HepG2 (cell line): ENCODE data around the gene COMMD3. TPM values are rescaled to one million over a fixed set of nuclear protein-coding genes. Genes with fewer than 3 reads are reported as not detected.

Experiments
- ATF5 ChIP-seq: sonication (generic); formaldehyde crosslinking; IDR thresholded peaks from 2 replicates; pipeline ENCODE4 v1.4.0; 2020; ENCODE audit warnings: mild to moderate bottlenecking, low read depth, missing genetic modification reagents
- CHD4 ChIP-seq: fragments of 200-600 bp; sonication (generic); IDR thresholded peaks from 2 replicates; pipeline ENCODE4 v1.7.0; 2017; ENCODE audit warnings: mild to moderate bottlenecking, low read length, borderline replicate concordance
- CREB3 ChIP-seq: sonication (generic); formaldehyde crosslinking; IDR thresholded peaks from 2 replicates; pipeline ENCODE4 v1.5.0; 2020; ENCODE audit warnings: missing genetic modification reagents
- HDAC6 ChIP-seq: fragments of 200-600 bp; sonication (generic); IDR thresholded peaks from 2 replicates; pipeline ENCODE4 v1.7.0; 2017; ENCODE audit warnings: mild to moderate bottlenecking, antibody characterized with exemption, low read length, low read depth
- KAT7 ChIP-seq: IDR thresholded peaks from 2 replicates; pipeline ENCODE4 v1.6.1; 2018; ENCODE audit warnings: borderline replicate concordance, missing compliant biosample characterization
- LCORL ChIP-seq, 2 experiments: fragments of 450-650 bp in 1 of 2; sonication (generic) in 1 of 2; formaldehyde crosslinking in 1 of 2; IDR thresholded peaks; 2 replicates each; pipeline versions ENCODE4 v1.5.0 to v1.6.1; 2017 to 2020; ENCODE audit warnings: antibody characterized with exemption in 1 of 2, missing genetic modification reagents in 1 of 2
- MBD4 ChIP-seq: IDR thresholded peaks from 2 replicates; pipeline ENCODE4 v1.6.1; 2012; ENCODE audit warnings: low read length, inconsistent platforms, borderline replicate concordance
- NFE2L1 ChIP-seq: sonication (generic); formaldehyde crosslinking; IDR thresholded peaks from 2 replicates; pipeline ENCODE4 v1.4.0; 2020; ENCODE audit warnings: missing genetic modification reagents, mild to moderate bottlenecking, borderline replicate concordance
- NR2F6 ChIP-seq, 2 experiments: IDR thresholded peaks; 2 replicates each; pipeline ENCODE4 v1.6.1; 2016; ENCODE audit warnings: antibody characterized with exemption in 1 of 2, mild to moderate bottlenecking in 1 of 2
- PHF21A ChIP-seq: sonication (generic); formaldehyde crosslinking; IDR thresholded peaks from 2 replicates; pipeline ENCODE4 v1.5.0; 2020; ENCODE audit warnings: mild to moderate bottlenecking, missing genetic modification reagents
- PRDM15 ChIP-seq: sonication (generic); formaldehyde crosslinking; IDR thresholded peaks from 2 replicates; pipeline ENCODE4 v1.4.0; 2020; ENCODE audit warnings: missing genetic modification reagents
- SAP130 ChIP-seq: IDR thresholded peaks from 2 replicates; pipeline ENCODE4 v1.6.1; 2016; ENCODE audit warnings: low read depth
- SCMH1 ChIP-seq: sonication (generic); formaldehyde crosslinking; IDR thresholded peaks from 2 replicates; pipeline ENCODE4 v1.9.0; 2021; ENCODE audit warnings: missing genetic modification reagents, mild to moderate bottlenecking, borderline replicate concordance
- SIN3A ChIP-seq: IDR thresholded peaks from 2 replicates; pipeline ENCODE4 v1.6.1; 2011; ENCODE audit warnings: low read depth, mild to moderate bottlenecking, control low read depth, low read length, borderline replicate concordance
- SOX13 ChIP-seq, 3 experiments: fragments of 450-650 bp in 1 of 3; sonication (generic) in 1 of 3; formaldehyde crosslinking in 1 of 3; IDR thresholded peaks in 2 of 3; conservative IDR thresholded peaks in 1 of 3; 2 replicates each; pipeline versions ENCODE4 v1.5.0 to v1.6.1; 2016 to 2020; ENCODE audit warnings: antibody characterized with exemption in 1 of 3, mild to moderate bottlenecking in 1 of 3, missing compliant biosample characterization in 1 of 3, missing genetic modification reagents in 1 of 3, moderate library complexity in 1 of 3
- TCF12 ChIP-seq, 2 experiments: fragments of 450-650 bp in 1 of 2; sonication (generic) in 1 of 2; formaldehyde crosslinking in 1 of 2; IDR thresholded peaks; 2 replicates each; pipeline versions ENCODE4 v1.6.1 to v1.8.0; 2017 to 2022; ENCODE audit warnings: antibody characterized with exemption in 1 of 2, mild to moderate bottlenecking in 1 of 2, missing genetic modification reagents in 1 of 2, moderate library complexity in 1 of 2
- ZFX ChIP-seq: sonication (generic); formaldehyde crosslinking; IDR thresholded peaks from 2 replicates; pipeline ENCODE4 v1.4.0; 2020; ENCODE audit warnings: mild to moderate bottlenecking, low read depth, missing genetic modification reagents, moderate library complexity
- ZNF124 ChIP-seq: sonication (generic); formaldehyde crosslinking; IDR thresholded peaks from 2 replicates; pipeline ENCODE4 v1.4.0; 2020; ENCODE audit warnings: missing genetic modification reagents
- ZNF33A ChIP-seq: sonication (generic); formaldehyde crosslinking; IDR thresholded peaks from 2 replicates; pipeline ENCODE4 v1.5.1; 2020; ENCODE audit warnings: missing genetic modification reagents, mild to moderate bottlenecking, moderate library complexity, borderline replicate concordance
- ZNF572 ChIP-seq: sonication (generic); formaldehyde crosslinking; IDR thresholded peaks from 2 replicates; pipeline ENCODE4 v1.5.1; 2020; ENCODE audit warnings: mild to moderate bottlenecking, missing genetic modification reagents
- ZNF619 ChIP-seq: sonication (generic); formaldehyde crosslinking; IDR thresholded peaks from 2 replicates; pipeline ENCODE4 v1.4.0; 2020; ENCODE audit warnings: mild to moderate bottlenecking, missing genetic modification reagents
- ZNF670 ChIP-seq: sonication (generic); formaldehyde crosslinking; IDR thresholded peaks from 2 replicates; pipeline ENCODE4 v1.8.0; 2022; ENCODE audit warnings: mild to moderate bottlenecking, missing genetic modification reagents, borderline replicate concordance
- ZNF883 ChIP-seq: sonication (generic); formaldehyde crosslinking; IDR thresholded peaks from 2 replicates; pipeline ENCODE4 v1.5.1; 2020; ENCODE audit warnings: mild to moderate bottlenecking, missing genetic modification reagents; ENCODE audit errors: not compliant biosample characterization
- polyA plus RNA-seq, 8 experiments: library from polyadenylated mRNA; depleted of rRNA in 3 of 8; stranded (reverse) in 7 of 8; unstranded in 1 of 8; fragments of >200 nt; fragmentation: Illumina TruSeq in 4 of 8; extraction: Trizol in 4 of 8; gene quantifications; 2 replicates each; pipeline versions ENCODE4 v1.2.1 to v1.2.3, GENCODE V29; 2011 to 2016; ENCODE audit warnings: low read depth in 4 of 8, missing spikeins in 1 of 8, mixed read lengths in 1 of 8; ENCODE audit not compliant: insufficient read depth in 1 of 8
- total RNA-seq, 5 experiments: library from RNA; depleted of rRNA; stranded (reverse); fragments of >200 nt; fragmentation: Illumina TruSeq; extraction: Trizol; gene quantifications; 2 replicates each; pipeline ENCODE4 v1.2.3, GENCODE V29; 2016; ENCODE audit warnings: low read depth in 1 of 5

COMMD3 gene
- total and polyA plus RNA-seq, 2 of the 13 experiments (the other 11 are each of a cell fraction or from before 2014, with no cell fraction given) = 38.7 to 54.4 TPM

- TF ChIP-seq NR2F6 (IDR thresholded peaks at IDR 0.05) (no peak; the same call in 1 of the 2 replicates), NR2F6 (CRISPR knock-in tag; IDR thresholded peaks at IDR 0.05) (peak; percentile 81), ZNF572 (CRISPR knock-in tag) (no peak), ZNF670 (CRISPR knock-in tag) (peak; percentile 93), ZNF33A (no peak), PHF21A (CRISPR knock-in tag) (peak; percentile 59; the same call in 1 of the 2 replicates), CHD4 (no peak), MBD4 (no peak), NFE2L1 (CRISPR knock-in tag) (no peak), SOX13 (IDR thresholded peaks at IDR 0.05) (no peak; the same call in 1 of the 2 replicates), SOX13 (CRISPR knock-in tag; conservative IDR thresholded peaks at IDR 0.05 in 1 of 2, IDR thresholded peaks at IDR 0.05 in 1 of 2) (peak in 1 of 2 experiments; percentile 9; a peak in 1 of 4 replicates), HDAC6 (no peak), CREB3 (CRISPR knock-in tag) (no peak), SCMH1 (CRISPR knock-in tag) (no peak), ATF5 (CRISPR knock-in tag) (0 out of 2 replicates have a peak, but pooled peaks have one; percentile 38), ZNF124 (CRISPR knock-in tag) (peak; percentile 62; the same call in 1 of the 2 replicates), SIN3A (peak; percentile 19; the same call in 1 of the 2 replicates), ZNF883 (peak; percentile 77), SAP130 (peak; percentile 74), ZFX (peak; percentile 84), PRDM15 (peak; percentile 86), TCF12 (IDR thresholded peaks at IDR 0.05) (no peak), TCF12 (CRISPR knock-in tag; IDR thresholded peaks at IDR 0.05) (peak; percentile 41; the same call in 1 of the 2 replicates), LCORL (IDR thresholded peaks at IDR 0.05) (no peak), LCORL (CRISPR knock-in tag; IDR thresholded peaks at IDR 0.05) (peak; percentile 57), KAT7 (CRISPR knock-in tag) (peak; percentile 94), ZNF619 (no peak)
These were observed at the start of gene COMMD3 (continued) for GRCh38 chr10:22316286-22317075.
